ENCODE measurements around the gene MRPL18.

The MRPL18 gene

GRCh38 chr6:159844737-159845645 is 54.7 kb downstream of the MRPL18 start:
- DNase-seq: no peak

All from effector CD8-positive, alpha-beta T cell (primary cell).